ENCODE data around the gene MISP3.
"Not testable (repeated sequence)": the region's sequence is repeated elsewhere in the genome, so short reads cannot be mapped to it uniquely, and the experiment has no call there.

The MISP3 gene

GRCh38 chr19:14072535-14073260, at the start of gene MISP3:
Gene MISP3, plus strand, starts transcription at chr19:14072786. Its CDS starts 524 bp downstream, at chr19:14073310.
- DNase-seq (ENCODE audit: low read depth in 2 of 2), result no peak

GRCh38 chr19:14023404-14024235, 49.0 kb upstream of the MISP3 start:
- no peak for DNase-seq (ENCODE audit: low read depth in 2 of 2)

- not testable (repeated sequence) for DNase-seq (ENCODE audit: low read depth in 2 of 2)
Measured at GRCh38 chr19:14026652-14027192, 45.9 kb upstream of the MISP3 start.

- DNase-seq (ENCODE audit: low read depth in 2 of 2), result no peak
Measured at GRCh38 chr19:14027856-14028450, 44.6 kb upstream of the MISP3 start, which contains the start of gene RLN3. Gene RLN3, plus strand, starts transcription at chr19:14028148. Its CDS starts 57 bp downstream, at chr19:14028205.

GRCh38 chr19:14028901-14029300, 43.7 kb upstream of the MISP3 start:
- no peak for DNase-seq (ENCODE audit: low read depth in 2 of 2)

- no peak for DNase-seq (ENCODE audit: low read depth in 2 of 2)
Measured at GRCh38 chr19:14030997-14031718, 41.4 kb upstream of the MISP3 start.

- peak; percentile 51 to 71 for DNase-seq (ENCODE audit: low read depth in 2 of 2)
Measured at GRCh38 chr19:14031719-14032480, 40.7 kb upstream of the MISP3 start, which contains the start of gene IL27RA. Gene IL27RA, plus strand, starts transcription at chr19:14031762. Its CDS starts 111 bp downstream, at chr19:14031873.

- no peak for DNase-seq (ENCODE audit: low read depth in 2 of 2)
Measured at GRCh38 chr19:14033946-14034345, 38.6 kb upstream of the MISP3 start.

- not testable (repeated sequence) for DNase-seq (ENCODE audit: low read depth in 2 of 2)
Measured at GRCh38 chr19:14035159-14035558, 37.4 kb upstream of the MISP3 start.

- DNase-seq (ENCODE audit: low read depth in 2 of 2), result no peak
Measured at GRCh38 chr19:14035706-14036105, 36.9 kb upstream of the MISP3 start.

- no peak for DNase-seq (ENCODE audit: low read depth in 2 of 2)
Measured at GRCh38 chr19:14039181-14039580, 33.4 kb upstream of the MISP3 start.

- DNase-seq (ENCODE audit: low read depth in 2 of 2), result not testable (repeated sequence)
Measured at GRCh38 chr19:14042659-14043608, 29.7 kb upstream of the MISP3 start.

GRCh38 chr19:14047866-14048265, 24.7 kb upstream of the MISP3 start:
- not testable (repeated sequence) for DNase-seq (ENCODE audit: low read depth in 2 of 2)

- peak; percentile 52 to 77 for DNase-seq (ENCODE audit: low read depth in 2 of 2)
Measured at GRCh38 chr19:14048443-14049153, 24.0 kb upstream of the MISP3 start.

GRCh38 chr19:14050512-14050911, 22.1 kb upstream of the MISP3 start:
- no peak for DNase-seq (ENCODE audit: low read depth in 2 of 2)

- DNase-seq (ENCODE audit: low read depth in 2 of 2), result not testable (repeated sequence)
Measured at GRCh38 chr19:14050961-14051360, 21.6 kb upstream of the MISP3 start.

GRCh38 chr19:14051980-14052379, 20.6 kb upstream of the MISP3 start:
- DNase-seq (ENCODE audit: low read depth in 2 of 2), result no peak

- DNase-seq (ENCODE audit: low read depth in 2 of 2), result no peak
Measured at GRCh38 chr19:14052470-14052869, 20.1 kb upstream of the MISP3 start.

GRCh38 chr19:14053032-14053431, 19.6 kb upstream of the MISP3 start:
- no peak for DNase-seq (ENCODE audit: low read depth in 2 of 2)

Data from stimulated activated CD4-positive, alpha-beta T cell treated with anti-CD3 and anti-CD28 coated beads, Interleukin-12 subunit alpha, Interleukin-12 subunit beta, amount 100 ng/mL, for 24 hours (primary cell).